Panc1 (cell line): ENCODE measurements around the gene GORAB.

Experiments used
- POLR2AphosphoS5 ChIP-seq: IDR thresholded peaks from 2 replicates; pipeline ENCODE4 v1.6.1; 2012; ENCODE audit warnings: mild to moderate bottlenecking, low read depth, low read length, moderate library complexity
- SIN3A ChIP-seq: IDR thresholded peaks from 2 replicates; pipeline ENCODE4 v1.6.1; 2012; ENCODE audit warnings: low read depth, mild to moderate bottlenecking, low read length, moderate library complexity, borderline replicate concordance; ENCODE audit not compliant: insufficient read depth
- TCF7L2 ChIP-seq: IDR thresholded peaks from 2 replicates; pipeline ENCODE4 v1.6.1; 2011; ENCODE audit warnings: mild to moderate bottlenecking, low read depth, low read length, inconsistent platforms
- TF ChIP-seq, protein P1 (sequence below): fragments of 450-650 bp; IDR thresholded peaks from 2 replicates; pipeline ENCODE4 v1.5.1; 2017; ENCODE audit warnings: mild to moderate bottlenecking
- TF ChIP-seq, protein P2 (sequence below), 2 experiments: IDR thresholded peaks; 2 replicates each; pipeline ENCODE4 v1.6.1; 2011 to 2012; ENCODE audit warnings: low read depth in 2 of 2, control low read depth in 1 of 2, low read length in 1 of 2, mild to moderate bottlenecking in 1 of 2, moderate library complexity in 1 of 2; ENCODE audit not compliant: insufficient read depth in 1 of 2

DNA sequence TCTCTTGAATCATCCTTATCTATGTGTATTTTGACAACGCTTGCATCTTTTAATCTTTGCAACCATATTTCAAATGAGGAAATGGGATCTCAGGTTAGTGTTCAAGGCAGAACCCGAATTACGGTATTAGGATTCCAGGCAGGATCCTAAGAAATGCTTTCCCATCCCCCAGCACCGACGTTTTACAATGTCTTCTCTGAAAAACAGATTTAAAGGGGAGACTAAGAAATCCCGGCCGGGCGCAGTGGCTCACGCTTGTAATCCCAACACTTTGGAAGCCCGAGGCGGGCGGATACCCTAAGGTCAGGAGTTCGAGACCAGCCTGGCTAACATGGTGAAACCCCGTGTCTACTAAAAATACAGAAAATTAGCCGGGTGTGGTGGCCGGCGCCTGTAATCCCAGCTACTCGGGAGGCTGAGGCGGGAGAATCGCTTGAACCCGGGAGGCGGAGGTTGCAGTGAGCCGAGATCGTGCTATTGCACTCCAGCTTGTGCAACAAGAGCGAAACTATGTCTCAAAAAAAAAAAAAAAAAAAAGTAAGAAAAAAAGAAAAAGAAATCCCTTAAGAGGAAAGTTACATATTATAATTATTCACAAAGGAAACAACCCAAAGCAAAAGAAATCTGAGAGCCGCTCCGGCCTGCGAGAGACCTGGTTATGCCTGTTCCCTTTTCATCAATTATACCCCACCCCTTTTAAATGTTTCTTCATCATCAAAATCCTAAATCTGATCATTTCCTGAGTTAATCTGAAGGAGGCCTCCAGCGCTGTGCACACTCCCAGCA, 801 bp upstream of the GORAB start:
- TF ChIP-seq, protein P1, sequence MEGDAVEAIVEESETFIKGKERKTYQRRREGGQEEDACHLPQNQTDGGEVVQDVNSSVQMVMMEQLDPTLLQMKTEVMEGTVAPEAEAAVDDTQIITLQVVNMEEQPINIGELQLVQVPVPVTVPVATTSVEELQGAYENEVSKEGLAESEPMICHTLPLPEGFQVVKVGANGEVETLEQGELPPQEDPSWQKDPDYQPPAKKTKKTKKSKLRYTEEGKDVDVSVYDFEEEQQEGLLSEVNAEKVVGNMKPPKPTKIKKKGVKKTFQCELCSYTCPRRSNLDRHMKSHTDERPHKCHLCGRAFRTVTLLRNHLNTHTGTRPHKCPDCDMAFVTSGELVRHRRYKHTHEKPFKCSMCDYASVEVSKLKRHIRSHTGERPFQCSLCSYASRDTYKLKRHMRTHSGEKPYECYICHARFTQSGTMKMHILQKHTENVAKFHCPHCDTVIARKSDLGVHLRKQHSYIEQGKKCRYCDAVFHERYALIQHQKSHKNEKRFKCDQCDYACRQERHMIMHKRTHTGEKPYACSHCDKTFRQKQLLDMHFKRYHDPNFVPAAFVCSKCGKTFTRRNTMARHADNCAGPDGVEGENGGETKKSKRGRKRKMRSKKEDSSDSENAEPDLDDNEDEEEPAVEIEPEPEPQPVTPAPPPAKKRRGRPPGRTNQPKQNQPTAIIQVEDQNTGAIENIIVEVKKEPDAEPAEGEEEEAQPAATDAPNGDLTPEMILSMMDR = no peak
- TF ChIP-seq POLR2AphosphoS5 (no peak), SIN3A (no peak), TCF7L2 (no peak)
- TF ChIP-seq, protein P2, sequence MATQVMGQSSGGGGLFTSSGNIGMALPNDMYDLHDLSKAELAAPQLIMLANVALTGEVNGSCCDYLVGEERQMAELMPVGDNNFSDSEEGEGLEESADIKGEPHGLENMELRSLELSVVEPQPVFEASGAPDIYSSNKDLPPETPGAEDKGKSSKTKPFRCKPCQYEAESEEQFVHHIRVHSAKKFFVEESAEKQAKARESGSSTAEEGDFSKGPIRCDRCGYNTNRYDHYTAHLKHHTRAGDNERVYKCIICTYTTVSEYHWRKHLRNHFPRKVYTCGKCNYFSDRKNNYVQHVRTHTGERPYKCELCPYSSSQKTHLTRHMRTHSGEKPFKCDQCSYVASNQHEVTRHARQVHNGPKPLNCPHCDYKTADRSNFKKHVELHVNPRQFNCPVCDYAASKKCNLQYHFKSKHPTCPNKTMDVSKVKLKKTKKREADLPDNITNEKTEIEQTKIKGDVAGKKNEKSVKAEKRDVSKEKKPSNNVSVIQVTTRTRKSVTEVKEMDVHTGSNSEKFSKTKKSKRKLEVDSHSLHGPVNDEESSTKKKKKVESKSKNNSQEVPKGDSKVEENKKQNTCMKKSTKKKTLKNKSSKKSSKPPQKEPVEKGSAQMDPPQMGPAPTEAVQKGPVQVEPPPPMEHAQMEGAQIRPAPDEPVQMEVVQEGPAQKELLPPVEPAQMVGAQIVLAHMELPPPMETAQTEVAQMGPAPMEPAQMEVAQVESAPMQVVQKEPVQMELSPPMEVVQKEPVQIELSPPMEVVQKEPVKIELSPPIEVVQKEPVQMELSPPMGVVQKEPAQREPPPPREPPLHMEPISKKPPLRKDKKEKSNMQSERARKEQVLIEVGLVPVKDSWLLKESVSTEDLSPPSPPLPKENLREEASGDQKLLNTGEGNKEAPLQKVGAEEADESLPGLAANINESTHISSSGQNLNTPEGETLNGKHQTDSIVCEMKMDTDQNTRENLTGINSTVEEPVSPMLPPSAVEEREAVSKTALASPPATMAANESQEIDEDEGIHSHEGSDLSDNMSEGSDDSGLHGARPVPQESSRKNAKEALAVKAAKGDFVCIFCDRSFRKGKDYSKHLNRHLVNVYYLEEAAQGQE (IDR thresholded peaks at IDR 0.05; ENCODE audit: insufficient read depth in 1 of 2, low read depth in 2 of 2, low read length in 1 of 2) = no peak
